ENCODE data around the gene URI1. TPM values are rescaled to one million over a fixed set of nuclear protein-coding genes. Genes with fewer than 3 reads are reported as not detected.
A peak's percentile ranks its signal among the peaks of the same experiment; 100 is the strongest.
"Not testable (repeated sequence)": the region's sequence is repeated elsewhere in the genome, so short reads cannot be mapped to it uniquely, and the experiment has no call there.

The URI1 gene
- total RNA-seq, 1 donor from 2014 or later, result 45.4 TPM

DNA sequence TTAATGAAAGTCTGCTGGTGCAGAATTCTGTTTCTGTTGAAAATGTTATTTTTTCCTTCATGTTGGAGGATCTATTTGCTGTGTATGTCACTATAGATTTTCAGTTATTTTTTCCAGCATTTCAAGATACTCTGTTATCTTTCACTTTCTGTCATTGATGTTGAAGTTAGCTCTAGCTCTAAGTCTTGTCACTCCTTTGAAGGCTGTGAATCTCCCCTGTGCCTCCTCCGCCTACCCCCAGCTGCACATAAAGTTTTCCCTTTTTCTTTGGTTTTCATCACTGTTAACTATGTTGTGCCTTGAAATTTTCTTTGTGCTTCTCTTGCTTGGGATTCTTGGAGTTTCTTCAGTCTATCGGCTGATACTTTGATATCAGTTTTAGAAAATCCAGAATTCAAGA lies 20.8 kb downstream of the URI1 start:
- H3K4me3 ChIP-seq (ENCODE audit: low read depth, low read length), result no peak overlapping the region
- no peak for DNase-seq (ENCODE audit: low read depth)
- TF ChIP-seq, protein P1, sequence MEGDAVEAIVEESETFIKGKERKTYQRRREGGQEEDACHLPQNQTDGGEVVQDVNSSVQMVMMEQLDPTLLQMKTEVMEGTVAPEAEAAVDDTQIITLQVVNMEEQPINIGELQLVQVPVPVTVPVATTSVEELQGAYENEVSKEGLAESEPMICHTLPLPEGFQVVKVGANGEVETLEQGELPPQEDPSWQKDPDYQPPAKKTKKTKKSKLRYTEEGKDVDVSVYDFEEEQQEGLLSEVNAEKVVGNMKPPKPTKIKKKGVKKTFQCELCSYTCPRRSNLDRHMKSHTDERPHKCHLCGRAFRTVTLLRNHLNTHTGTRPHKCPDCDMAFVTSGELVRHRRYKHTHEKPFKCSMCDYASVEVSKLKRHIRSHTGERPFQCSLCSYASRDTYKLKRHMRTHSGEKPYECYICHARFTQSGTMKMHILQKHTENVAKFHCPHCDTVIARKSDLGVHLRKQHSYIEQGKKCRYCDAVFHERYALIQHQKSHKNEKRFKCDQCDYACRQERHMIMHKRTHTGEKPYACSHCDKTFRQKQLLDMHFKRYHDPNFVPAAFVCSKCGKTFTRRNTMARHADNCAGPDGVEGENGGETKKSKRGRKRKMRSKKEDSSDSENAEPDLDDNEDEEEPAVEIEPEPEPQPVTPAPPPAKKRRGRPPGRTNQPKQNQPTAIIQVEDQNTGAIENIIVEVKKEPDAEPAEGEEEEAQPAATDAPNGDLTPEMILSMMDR (conservative IDR thresholded peaks at IDR 0.05; ENCODE audit: low read depth, low read length), result no peak

DNA sequence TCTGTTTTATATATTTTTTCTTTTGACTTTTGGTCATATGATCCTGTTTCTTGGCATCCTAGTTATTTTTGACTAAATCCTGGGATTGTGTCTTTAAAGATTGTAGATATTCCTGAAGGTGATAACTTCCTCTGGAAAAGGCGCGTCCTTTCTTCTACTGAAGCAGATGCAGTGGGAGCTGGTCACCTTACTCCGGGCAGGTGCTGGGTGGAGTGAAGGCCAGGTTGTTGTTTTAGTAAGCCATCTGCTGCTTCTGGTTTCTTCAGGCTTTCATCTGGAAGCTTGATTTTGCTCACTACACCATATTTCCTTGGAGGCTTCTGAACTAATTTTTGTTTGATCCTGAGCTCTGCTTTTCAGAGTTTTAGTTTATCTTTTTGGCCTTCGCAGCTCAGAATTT lies 21.5 kb downstream of the URI1 start:
- no peak overlapping the region for H3K4me3 ChIP-seq (ENCODE audit: low read depth, low read length)
- DNase-seq (ENCODE audit: low read depth), result no peak
- TF ChIP-seq, protein P1 (conservative IDR thresholded peaks at IDR 0.05; ENCODE audit: low read depth, low read length), result no peak

DNA sequence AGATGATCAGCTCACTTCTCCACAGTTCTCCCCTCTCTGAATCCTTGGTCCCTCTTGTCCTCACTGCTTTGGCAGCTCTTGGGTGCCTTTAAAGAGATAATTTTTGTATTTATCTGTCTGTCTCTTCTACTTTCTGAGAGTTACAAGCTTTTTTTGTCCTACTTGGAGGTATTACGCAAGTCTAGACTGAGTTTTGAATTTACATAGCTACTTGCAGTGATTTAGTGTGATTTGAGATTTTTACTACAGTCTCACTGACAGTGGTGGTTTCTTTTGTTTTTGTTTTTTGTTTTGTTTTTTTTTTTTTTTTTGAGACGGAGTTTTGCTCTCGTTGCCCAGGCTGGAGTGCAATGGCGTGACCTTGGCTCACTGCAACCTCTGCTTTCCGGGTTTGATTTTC lies 22.1 kb downstream of the URI1 start:
- TF ChIP-seq, protein P1 (conservative IDR thresholded peaks at IDR 0.05; ENCODE audit: low read depth, low read length), result no peak
- DNase-seq (ENCODE audit: low read depth), result no peak
- no peak overlapping the region for H3K4me3 ChIP-seq (ENCODE audit: low read depth, low read length)

DNA sequence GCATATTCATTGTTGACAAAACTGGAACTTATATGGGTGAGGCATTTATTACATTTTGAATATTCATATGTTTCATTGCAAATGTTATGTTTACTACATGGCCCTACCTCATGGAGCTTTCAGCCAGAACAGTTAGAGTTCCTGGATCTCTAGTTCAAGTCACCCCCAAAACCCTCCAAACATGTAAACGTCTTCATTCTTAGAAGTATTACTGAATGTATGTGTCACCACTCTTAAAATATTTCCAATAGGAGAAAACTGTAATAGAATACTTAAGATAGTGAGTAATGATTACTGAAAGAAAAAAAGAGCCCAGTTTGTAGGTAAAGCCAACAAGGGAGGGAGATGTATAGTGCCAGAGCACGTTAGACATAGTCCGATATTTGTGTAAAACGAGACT lies 23.5 kb downstream of the URI1 start:
- H3K4me3 ChIP-seq (ENCODE audit: low read depth, low read length), result no peak overlapping the region
- DNase-seq (ENCODE audit: low read depth), result no peak
- TF ChIP-seq, protein P1 (conservative IDR thresholded peaks at IDR 0.05; ENCODE audit: low read depth, low read length), result no peak

DNA sequence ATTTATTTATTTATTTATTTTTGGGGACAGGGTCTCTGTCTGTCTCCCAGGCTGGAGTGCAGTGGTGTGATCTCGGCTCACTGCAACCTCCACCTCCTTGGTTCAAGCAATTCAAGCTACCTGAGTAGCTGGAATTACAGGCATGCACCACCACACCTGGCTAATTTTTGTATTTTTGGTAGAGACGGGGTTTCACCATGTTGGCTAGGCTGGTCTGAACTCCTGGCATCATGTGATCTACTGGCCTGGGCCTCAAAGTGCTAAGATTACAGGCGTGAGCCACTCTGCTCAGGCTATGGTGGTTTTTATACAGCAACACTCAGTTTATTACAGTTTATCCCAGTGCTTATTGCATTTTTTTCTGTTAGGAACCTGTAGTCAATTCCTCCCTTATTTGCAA lies 24.1 kb downstream of the URI1 start:
- H3K4me3 ChIP-seq (ENCODE audit: low read depth, low read length); DNase-seq (ENCODE audit: low read depth): not testable (repeated sequence)

DNA sequence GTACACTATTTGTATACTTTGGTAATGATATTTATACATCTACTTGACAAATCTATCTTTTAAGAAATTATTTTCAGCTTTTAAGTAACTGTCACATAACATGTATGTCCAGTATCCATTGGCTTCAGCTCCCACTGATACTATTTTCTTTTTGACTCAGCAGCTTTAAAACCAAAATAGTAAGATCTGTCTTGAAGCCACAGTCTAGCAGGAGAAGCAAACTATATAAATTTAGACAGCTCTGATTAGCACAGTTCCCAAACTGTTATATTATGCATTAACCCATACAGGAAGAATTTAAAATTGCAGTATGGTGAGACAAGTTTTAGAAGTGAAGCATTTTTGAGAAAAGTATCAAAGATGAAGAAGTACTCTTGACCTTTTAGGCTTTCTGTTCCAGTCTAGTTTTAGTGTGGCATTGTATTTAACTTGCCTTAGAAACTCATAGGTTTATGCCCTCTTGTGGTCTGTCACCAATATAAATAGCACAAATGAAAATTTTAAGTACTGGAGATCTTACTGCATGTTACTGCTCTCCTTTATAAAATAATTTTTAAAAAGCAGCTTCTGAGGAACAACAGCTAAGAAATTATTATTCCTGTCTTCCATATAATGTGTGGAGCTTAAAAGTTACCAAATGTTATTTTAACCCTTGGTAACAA lies 24.7 kb downstream of the URI1 start:
- no peak for DNase-seq (ENCODE audit: low read depth)
- TF ChIP-seq, protein P1 (conservative IDR thresholded peaks at IDR 0.05; ENCODE audit: low read depth, low read length), result peak; percentile 38
- H3K4me3 ChIP-seq (ENCODE audit: low read depth, low read length), result no peak overlapping the region

DNA sequence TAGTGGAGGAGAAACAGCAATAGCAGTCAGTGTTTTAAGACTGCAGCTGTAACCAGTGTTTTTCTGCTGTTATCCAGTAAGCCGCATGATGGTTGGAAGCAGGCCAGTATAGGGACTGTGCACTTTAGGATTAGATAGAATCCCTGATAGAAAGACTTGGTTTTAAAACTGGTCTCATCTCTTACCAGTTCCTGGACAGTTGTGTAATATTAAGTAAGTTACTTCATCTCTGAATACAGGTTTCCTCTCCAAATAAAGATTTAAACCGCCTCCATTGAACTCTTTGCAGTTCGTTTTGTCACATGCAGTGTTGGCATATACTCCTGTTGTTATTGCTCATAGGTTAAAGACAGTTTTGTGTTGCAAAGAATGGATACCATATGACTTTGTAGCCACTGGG lies 25.6 kb downstream of the URI1 start:
- no peak overlapping the region for H3K4me3 ChIP-seq (ENCODE audit: low read depth, low read length)
- TF ChIP-seq, protein P1 (conservative IDR thresholded peaks at IDR 0.05; ENCODE audit: low read depth, low read length), result no peak
- DNase-seq (ENCODE audit: low read depth), result no peak

Data from epithelial cell of proximal tubule (primary cell).